Suprapubic skin (tissue), 3 donors: ENCODE data around the gene XIST.

Source experiments
- EP300 ChIP-seq: sonication (generic); formaldehyde crosslinking; IDR thresholded peaks from one replicate; pipeline ENCODE4 v1.6.1; 2017; ENCODE audit warnings: antibody characterized with exemption
- POLR2A ChIP-seq, 2 donors: fragments of 450-650 bp; IDR thresholded peaks; one replicate each; pipeline ENCODE4 v1.6.1; 2017; ENCODE audit warnings: antibody characterized with exemption in 2 of 2, mild to moderate bottlenecking in 2 of 2, moderate library complexity in 2 of 2
- TF ChIP-seq, protein P1 (sequence below), 2 donors: fragments of 200-600 bp in 1 of 2; fragments of 450-650 bp in 1 of 2; sonication (generic) in 1 of 2; IDR thresholded peaks; one replicate each; pipeline ENCODE4 v1.5.1; 2016 to 2019; ENCODE audit warnings: antibody characterized with exemption in 2 of 2, mild to moderate bottlenecking in 1 of 2, moderate library complexity in 1 of 2

DNA sequence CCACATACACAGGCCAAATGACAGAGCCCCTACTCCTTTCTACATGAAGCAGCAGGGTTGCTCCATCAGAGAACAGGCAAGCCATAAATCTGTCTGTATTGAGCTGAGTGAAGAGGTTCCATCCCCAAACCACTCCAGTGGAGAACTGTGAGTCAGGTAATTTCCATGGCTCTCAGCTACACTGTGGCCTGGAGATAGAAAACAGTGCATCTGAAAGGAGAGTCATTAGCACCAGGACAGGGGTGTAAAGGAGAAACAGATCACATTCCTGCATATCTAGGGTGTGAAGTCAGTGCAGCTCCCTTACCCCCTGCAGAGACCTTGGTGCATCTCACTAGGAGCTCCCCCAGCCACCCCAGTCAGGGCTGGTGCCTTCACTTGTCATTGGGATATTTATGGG lies 25.2 kb upstream of the XIST start:
- TF ChIP-seq, protein P1, sequence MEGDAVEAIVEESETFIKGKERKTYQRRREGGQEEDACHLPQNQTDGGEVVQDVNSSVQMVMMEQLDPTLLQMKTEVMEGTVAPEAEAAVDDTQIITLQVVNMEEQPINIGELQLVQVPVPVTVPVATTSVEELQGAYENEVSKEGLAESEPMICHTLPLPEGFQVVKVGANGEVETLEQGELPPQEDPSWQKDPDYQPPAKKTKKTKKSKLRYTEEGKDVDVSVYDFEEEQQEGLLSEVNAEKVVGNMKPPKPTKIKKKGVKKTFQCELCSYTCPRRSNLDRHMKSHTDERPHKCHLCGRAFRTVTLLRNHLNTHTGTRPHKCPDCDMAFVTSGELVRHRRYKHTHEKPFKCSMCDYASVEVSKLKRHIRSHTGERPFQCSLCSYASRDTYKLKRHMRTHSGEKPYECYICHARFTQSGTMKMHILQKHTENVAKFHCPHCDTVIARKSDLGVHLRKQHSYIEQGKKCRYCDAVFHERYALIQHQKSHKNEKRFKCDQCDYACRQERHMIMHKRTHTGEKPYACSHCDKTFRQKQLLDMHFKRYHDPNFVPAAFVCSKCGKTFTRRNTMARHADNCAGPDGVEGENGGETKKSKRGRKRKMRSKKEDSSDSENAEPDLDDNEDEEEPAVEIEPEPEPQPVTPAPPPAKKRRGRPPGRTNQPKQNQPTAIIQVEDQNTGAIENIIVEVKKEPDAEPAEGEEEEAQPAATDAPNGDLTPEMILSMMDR (IDR thresholded peaks at IDR 0.05): no peak
- TF ChIP-seq POLR2A (IDR thresholded peaks at IDR 0.05): no peak
- TF ChIP-seq EP300: no peak
